GOT3 (cell line): Measurements from ENCODE around the gene OSM.
"Not testable (repeated sequence)": the region's sequence is repeated elsewhere in the genome, so short reads cannot be mapped to it uniquely, and the experiment has no call there.

Experiments used
- DNase-seq: peaks from one replicate; lab custom pipeline; 2025; ENCODE audit warnings: mixed read lengths; lab: John Stamatoyannopoulos, UW

OSM gene

DNA sequence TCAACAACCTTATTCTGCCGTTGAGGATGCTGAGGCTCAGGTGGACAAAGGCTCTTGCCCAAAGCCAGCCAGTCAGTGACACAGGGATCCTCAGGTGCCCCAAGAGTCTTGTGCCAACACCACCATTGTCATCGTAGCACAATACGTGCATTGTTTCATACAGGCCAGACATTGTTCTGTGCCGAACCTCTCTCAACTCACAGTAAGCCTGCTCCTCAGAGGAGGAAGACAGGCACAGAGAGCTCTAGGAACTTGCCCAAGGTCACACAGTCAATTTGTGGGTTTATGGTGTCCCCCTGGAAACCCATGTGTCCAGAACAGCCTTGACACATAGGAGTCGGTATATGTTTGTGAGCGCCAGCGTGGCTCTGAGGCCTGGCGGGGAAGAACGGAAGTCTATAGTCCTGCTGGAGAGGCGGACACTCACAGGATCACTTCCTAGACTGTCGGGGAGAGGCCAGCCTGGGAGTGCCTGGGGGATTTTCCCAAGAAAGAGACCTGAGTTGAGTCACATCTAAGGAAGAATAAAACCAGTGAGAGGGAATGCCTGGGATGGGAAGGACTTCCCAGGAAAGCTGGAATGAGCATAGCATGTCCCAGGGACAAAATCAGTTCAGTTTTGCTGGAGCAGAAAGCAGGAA is 40.3 kb downstream of the OSM start:
- DNase-seq = no peak

GRCh38 chr22:30225220-30225927 is 41.3 kb downstream of the OSM start:
- no peak for DNase-seq

DNA sequence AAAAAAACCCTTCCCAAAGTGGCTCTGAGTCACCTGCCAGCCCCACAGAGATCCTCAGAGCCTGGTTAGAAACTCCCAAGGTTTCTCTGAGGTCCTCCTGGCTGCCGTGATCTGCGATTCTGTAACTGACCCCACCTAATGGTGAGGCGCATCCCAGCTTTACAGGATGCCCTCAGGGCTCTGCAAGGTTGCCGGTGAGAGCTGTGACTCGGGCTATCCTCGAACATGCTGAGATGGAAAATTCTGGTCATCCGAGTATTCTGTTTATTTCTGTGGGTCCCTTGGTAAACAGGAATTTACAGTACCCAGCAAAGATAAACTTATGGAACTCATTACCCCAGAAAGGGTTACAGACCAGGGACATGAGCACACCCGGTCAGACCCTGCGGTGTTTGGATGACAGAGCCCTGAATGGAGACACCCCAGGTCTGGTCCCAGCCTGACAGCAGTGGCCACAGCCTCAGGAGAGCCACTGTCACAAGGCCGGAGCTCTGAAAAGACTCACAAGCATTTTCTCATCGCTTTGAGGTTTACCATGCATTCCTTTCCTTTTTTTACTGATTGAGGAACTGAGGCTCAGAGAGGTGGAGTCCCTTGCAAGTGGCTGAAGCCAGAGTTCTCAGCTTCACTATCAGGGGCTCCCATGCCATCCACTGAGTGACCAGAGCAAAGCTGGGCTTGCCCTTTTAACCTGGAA is 42.3 kb downstream of the OSM start:
- no peak for DNase-seq

DNA sequence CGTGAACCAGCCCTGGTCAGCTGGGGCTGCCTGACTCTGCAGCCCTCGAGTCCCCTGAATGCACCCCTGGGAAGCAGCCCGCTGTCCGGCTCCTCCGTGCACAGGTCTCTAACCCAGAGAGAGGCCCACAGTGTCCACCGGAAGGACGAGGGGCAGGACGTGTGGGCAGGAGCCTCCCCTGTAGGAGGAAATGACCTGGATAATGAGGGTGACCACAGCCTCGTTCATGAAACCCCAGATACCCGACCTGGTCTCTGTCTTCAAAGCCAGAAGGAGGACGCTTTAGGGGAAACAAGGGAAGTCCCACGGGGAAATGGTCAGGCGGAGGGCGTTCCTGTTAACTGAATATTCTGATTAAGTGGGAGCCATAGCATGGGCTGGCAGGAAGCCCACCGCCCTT is 43.3 kb downstream of the OSM start:
- DNase-seq = no peak

DNA sequence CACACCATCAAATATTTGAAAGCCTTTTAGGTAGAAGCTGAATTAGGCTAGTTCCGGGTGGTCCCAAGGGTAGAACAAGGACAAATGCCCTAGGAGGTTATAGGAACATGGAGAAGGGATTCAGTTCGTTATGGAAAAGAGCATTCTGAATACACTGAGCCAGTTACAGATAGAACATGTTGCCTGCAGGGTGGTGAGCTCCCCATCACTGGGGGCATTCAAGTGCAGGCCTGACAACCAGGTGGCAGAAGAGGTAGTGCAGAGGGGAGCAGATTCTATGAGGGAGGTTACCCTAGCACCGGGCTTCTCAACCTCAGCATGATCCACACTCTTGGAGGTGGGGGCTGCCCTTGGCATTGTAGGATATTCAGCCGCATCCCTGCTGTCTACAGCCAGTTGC is 44.3 kb downstream of the OSM start:
- no peak for DNase-seq

- DNase-seq = no peak
These were observed 45.3 kb downstream of the OSM start for GRCh38 chr22:30221121-30221992.

DNA sequence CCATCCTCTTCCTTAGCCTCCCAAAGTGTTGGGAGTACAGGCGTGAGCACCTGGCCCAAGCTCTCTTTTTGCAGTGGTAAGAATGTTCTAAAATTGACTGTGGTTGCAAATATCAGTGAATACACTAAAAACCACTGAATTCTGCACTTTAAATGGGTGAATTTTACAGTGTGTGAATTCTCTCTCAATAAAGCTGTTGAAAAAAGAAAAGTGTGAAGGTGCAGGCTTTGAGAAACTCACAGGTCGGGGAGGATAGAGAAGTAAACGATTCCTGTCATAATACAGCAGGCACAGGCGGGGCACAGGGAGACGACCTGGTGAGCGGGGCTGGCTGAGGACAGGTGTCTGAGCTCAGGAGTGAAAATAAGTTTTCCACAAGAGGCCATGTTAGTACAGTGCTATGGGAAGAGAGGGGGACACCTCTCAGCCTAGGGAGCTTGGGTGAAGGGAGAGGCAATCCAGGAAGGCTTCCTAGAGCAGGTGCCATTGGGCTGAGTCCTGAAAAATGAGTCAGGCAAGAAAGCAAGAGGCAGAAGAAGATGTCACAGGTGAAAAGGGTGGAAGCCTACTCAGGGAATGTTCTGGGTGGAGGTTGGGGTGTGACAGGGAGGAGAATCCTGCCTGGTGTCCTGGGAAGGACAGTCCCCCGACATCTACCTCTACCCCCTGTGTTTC is 46.2 kb downstream of the OSM start:
- DNase-seq = no peak

DNA sequence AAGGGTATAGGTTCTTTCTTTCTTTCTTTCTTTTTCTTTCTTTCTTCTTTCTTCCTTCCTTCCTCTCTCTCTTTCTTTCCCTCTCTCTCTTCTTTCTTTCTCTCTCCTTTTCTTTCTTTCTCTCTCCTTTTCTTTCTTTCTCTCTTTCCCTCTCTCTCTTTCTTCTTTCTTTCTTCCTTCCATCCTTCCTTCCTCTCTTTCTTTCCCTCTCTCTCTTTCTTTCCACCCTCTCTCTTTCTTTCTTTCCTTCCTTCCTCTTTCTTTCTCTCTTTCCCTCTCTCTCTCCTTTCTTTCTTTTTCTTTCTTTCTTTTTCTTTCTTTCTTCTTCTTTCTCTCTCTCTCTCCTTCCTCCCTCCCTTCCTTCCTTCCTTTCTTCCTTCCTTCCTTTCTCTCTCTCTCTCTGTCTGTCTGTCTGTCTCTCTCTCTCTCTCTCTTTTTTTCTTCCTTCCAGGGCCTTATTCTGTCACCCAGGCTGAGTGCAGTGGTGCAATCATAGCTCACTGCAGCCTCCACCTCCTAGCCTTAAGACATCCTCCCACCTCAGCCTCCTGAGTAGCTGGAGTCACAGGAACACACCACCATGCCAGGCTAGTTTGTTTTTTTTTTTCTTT is 46.9 kb downstream of the OSM start:
- no peak for DNase-seq

GRCh38 chr22:30219049-30219654 is 47.5 kb downstream of the OSM start:
- no peak for DNase-seq

GRCh38 chr22:30217698-30218560 is 48.7 kb downstream of the OSM start:
- DNase-seq = no peak

DNA sequence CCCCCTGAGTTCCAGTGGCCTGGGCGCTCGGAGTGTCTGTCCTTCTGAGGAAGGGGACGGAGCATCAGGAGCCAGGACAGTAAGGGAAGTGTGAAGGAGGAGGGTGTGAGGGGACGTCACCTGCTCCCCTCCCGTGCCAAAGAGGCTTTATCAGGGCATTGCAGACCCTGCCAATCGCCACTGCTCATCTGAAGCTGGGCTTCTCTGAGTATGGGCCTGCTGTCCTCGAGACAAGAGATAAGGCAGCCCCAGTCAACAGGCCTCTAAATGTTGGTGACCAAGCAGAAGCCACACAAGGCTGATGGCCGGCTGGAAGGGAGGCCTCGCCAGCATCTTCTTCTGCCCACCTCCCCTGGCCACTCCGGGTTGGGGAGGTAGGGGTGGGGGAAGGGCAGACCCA is 49.9 kb downstream of the OSM start:
- DNase-seq = no peak

GRCh38 chr22:30216272-30216671 is 50.4 kb downstream of the OSM start:
- DNase-seq = not testable (repeated sequence)

GRCh38 chr22:30214703-30215407 is 51.8 kb downstream of the OSM start:
- DNase-seq = no peak

DNA sequence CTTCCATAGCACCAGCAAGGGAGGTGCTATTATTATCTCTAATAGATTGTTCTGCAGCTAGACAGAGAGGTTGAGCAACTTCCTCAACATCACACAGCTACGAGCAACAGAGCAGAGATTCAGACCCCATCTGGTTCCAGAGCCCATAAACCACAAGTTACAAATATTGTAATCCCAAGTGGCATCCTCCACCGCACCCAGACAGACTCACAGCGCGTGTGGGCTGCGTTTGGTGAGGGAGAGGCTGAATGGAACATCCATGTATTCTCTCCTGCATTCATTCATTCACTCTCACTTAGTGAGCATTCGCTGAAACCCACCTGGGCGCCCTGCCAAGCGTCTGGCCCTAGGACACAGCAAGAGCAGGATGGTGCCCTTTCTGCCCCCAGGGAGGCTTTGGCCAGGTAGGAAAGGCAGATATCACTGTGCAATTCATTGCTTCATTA is 53.6 kb downstream of the OSM start:
- no peak for DNase-seq
